GM12891 (cell line): ENCODE data around the gene MAPK11.

ENCODE experiments used
- DNase-seq: peaks from one replicate; pipeline ENCODE4 v3.0.0; 2011; ENCODE audit warnings: low spot score; ENCODE audit not compliant: insufficient read length
- FAIRE-seq: peaks from 2 replicates; lab custom pipeline; 2011; peaks lifted over from hg19 to GRCh38; lab: Jason Lieb, UNC
- PAX5 ChIP-seq: IDR thresholded peaks from 2 replicates; pipeline ENCODE4 v1.6.1; 2011; ENCODE audit warnings: low read length, moderate library complexity, mild to moderate bottlenecking; ENCODE audit not compliant: insufficient read depth, severe bottlenecking
- POLR2A ChIP-seq: IDR thresholded peaks from 2 replicates; pipeline ENCODE4 v1.6.1; 2011; ENCODE audit warnings: low read depth, low read length, control low read depth
- POLR2AphosphoS5 ChIP-seq: IDR thresholded peaks from 2 replicates; pipeline ENCODE4 v1.6.1; 2011; ENCODE audit warnings: low read depth, low read length, control low read depth
- POU2F2 ChIP-seq: IDR thresholded peaks from 2 replicates; pipeline ENCODE4 v1.6.1; 2011; ENCODE audit warnings: low read depth, mild to moderate bottlenecking, control low read depth, low read length, moderate library complexity
- SPI1 ChIP-seq: IDR thresholded peaks from 2 replicates; pipeline ENCODE4 v1.6.1; 2011; ENCODE audit warnings: low read depth, low read length, control low read depth
- TAF1 ChIP-seq: IDR thresholded peaks from 2 replicates; pipeline ENCODE4 v1.6.1; 2011; ENCODE audit warnings: low read depth, low read length, control low read depth

Gene MAPK11

GRCh38 chr22:50228366-50228765 lies 41.8 kb downstream of the MAPK11 start:
- FAIRE-seq = no peak
- TF ChIP-seq TAF1 = no peak
- no peak for TF ChIP-seq POLR2AphosphoS5
- no peak for TF ChIP-seq POLR2A
- TF ChIP-seq PAX5 = no peak
- TF ChIP-seq SPI1 = no peak
- TF ChIP-seq POU2F2 = no peak
- no peak for DNase-seq

- TF ChIP-seq POU2F2 (no peak), POLR2AphosphoS5 (no peak), POLR2A (no peak), TAF1 (no peak), PAX5 (no peak), SPI1 (no peak)
- FAIRE-seq (no peak), DNase-seq (no peak)
These were observed 42.5 kb downstream of the MAPK11 start for GRCh38 chr22:50227579-50228215.

GRCh38 chr22:50226875-50227165 lies 43.4 kb downstream of the MAPK11 start:
- no peak for DNase-seq
- no peak for TF ChIP-seq TAF1
- no peak for TF ChIP-seq POLR2AphosphoS5
- no peak for TF ChIP-seq PAX5
- no peak for TF ChIP-seq POLR2A
- TF ChIP-seq SPI1 = no peak
- TF ChIP-seq POU2F2 = no peak
- FAIRE-seq = no peak

GRCh38 chr22:50226063-50226874 lies 43.9 kb downstream of the MAPK11 start:
- TF ChIP-seq POU2F2 (no peak), PAX5 (no peak), POLR2AphosphoS5 (no peak), POLR2A (no peak), SPI1 (no peak), TAF1 (no peak)
- DNase-seq = no peak
- FAIRE-seq = no peak

- no peak for TF ChIP-seq PAX5
- TF ChIP-seq POLR2A = no peak
- TF ChIP-seq POLR2AphosphoS5 = no peak
- no peak for TF ChIP-seq POU2F2
- TF ChIP-seq SPI1 = no peak
- TF ChIP-seq TAF1 = no peak
- FAIRE-seq (no peak), DNase-seq (no peak)
These were observed 44.8 kb downstream of the MAPK11 start for GRCh38 chr22:50225200-50225969.

- no peak for FAIRE-seq
- no peak for TF ChIP-seq PAX5
- TF ChIP-seq POLR2AphosphoS5 = no peak
- TF ChIP-seq SPI1 = no peak
- TF ChIP-seq POLR2A = no peak
- TF ChIP-seq POU2F2 = no peak
- TF ChIP-seq TAF1 = no peak
- no peak for DNase-seq
These were observed 46.1 kb downstream of the MAPK11 start for GRCh38 chr22:50224071-50224470.

- no peak for DNase-seq
- no peak for FAIRE-seq
- no peak for TF ChIP-seq PAX5
- TF ChIP-seq POLR2A = no peak
- TF ChIP-seq POU2F2 = no peak
- no peak for TF ChIP-seq SPI1
- TF ChIP-seq TAF1 = no peak
- no peak for TF ChIP-seq POLR2AphosphoS5
These were observed 47.7 kb downstream of the MAPK11 start for GRCh38 chr22:50222508-50222907.

- FAIRE-seq (no peak), DNase-seq (no peak)
- TF ChIP-seq POLR2AphosphoS5 (no peak), POLR2A (no peak)
These were observed 48.5 kb downstream of the MAPK11 start for GRCh38 chr22:50221410-50222300.
